NCI-H2171 treated with DMSO at 0.1 percent for 48 hours (cell line): Measurements from ENCODE around the gene EFCAB12.
A peak's percentile ranks its signal among the peaks of the same experiment; 100 is the strongest.
"Not testable (repeated sequence)": the region's sequence is repeated elsewhere in the genome, so short reads cannot be mapped to it uniquely, and the experiment has no call there.

Experiments used
- DNase-seq: peaks from one replicate; lab custom pipeline; 2025; lab: John Stamatoyannopoulos, UW

The EFCAB12 gene

GRCh38 chr3:129421236-129421883 lies 7.1 kb downstream of the EFCAB12 start:
- no peak for DNase-seq

GRCh38 chr3:129419476-129419875 lies 9.0 kb downstream of the EFCAB12 start:
- DNase-seq, result no peak

DNA sequence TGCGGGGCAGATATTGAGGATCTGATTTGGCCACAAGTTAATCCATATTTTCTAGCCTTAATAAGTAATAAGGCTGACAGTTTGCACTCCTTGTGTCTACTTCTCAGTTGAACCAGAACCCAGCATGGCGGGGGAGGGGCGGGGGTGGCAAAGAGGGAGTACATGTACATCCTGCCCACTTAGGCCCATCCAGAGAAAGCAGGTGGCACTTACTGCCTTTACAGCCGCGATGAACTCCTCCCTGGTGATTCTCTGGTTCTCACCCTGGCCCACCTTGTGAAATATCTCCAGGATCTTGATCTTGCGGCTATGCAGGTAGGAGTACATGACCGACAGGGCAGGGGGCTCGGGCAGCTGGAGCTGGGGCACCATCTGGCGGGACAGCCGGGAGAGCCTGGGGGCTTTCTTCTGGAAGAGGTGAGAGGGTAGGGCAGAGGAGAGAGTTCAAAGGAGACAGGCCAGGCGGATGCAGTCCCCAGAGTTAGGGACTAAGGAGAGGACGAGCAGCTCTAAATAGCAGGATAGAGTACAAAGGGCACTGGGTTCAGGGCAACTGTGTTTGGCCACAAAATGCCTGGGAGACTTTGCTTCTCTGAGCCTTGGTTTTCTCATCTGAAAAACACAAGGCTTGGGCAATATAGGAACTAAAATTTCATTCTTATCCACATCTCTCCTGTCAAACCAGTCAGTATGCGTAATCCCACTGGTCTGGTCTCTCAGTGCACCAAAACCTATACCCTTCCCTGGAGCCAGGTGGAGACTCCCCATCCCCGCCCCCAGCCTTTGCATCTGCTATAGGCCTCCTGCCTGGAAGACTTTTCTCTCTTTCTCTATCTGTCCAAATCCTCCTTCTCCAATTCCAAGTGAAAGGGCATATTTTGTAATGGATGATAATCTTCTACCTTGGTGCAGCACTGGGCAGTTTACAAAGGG lies 10.1 kb downstream of the EFCAB12 start:
- DNase-seq, result no peak

- no peak for DNase-seq
Observed at GRCh38 chr3:129417326-129417725, 11.1 kb downstream of the EFCAB12 start.

- DNase-seq, result no peak
Observed at GRCh38 chr3:129416415-129416814, 12.0 kb downstream of the EFCAB12 start.

DNA sequence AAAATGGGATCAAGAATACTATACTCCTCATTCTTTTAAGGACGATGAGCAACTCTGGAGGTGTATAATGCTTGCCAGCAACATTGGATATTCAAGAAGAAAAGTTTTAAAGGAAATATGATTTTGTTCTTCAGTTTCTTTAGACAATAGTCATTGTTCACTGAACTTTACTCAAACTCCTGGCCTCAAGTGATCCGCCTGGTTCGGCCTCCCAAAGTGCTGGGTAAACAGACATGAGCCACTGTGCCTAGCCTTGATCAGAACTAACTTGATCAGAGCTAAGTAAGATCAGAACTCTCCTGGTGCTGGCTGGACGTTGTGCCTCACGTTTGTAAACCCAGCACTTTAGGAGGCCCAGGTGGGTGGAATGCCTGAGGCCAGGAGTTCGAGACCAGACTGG lies 12.6 kb downstream of the EFCAB12 start:
- DNase-seq, result no peak

DNA sequence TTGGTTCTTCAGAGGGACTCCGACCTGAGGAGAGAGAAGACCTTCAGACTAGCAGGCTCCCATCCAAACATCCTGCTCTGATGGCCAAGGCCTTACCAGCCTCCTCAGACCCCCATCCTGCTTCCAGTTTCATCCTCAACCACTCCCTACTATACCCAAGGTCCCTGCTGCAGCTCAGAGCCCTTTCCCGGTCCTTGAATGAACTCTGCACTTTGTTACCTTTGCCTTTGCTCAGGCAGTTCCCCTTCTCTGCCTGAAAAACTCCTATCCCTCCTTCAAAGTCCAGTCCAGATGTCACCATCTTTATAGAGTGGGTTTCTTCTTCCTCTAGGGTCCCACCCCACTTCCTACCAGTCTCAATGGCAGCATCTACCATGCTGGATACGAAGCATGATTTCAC lies 13.1 kb downstream of the EFCAB12 start:
- no peak for DNase-seq

DNA sequence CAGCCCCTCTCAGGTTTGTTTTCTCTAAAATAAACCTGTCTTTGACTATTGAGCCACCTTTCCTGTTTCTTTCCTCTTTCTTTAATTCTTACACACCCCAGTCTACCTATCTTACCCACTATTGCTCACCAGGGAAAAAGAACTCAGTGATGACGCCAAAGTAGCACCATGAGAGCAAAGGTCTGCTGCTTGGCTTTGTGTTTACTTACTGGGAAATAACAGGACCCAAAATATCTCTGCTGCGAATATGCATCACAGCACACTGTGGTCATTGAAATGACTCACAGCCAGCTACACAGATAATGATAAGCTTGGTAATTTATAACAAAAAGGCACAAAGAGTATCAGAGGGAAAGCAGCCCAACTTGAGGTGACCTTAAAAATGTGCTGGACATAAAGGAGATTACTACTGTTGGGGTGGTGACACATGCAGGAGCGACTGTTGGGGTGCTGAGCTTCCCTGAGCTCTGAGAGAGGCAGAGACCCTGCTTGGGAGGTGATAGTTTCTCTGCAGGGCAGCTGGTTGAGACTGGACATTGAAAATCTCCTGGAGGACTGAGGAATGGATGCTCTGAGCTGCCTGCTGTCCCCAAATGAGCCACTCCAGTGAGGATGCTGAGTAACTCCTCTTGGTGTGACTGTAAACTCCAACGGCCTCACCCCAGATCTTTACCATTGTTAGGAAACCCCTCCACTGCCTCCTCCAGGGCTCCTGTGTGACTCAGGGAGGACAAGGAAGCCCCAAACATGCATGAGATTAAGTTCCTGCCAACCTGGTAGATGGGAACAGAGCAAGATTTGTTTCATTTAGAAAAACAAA lies 14.5 kb downstream of the EFCAB12 start:
- DNase-seq, result no peak

DNA sequence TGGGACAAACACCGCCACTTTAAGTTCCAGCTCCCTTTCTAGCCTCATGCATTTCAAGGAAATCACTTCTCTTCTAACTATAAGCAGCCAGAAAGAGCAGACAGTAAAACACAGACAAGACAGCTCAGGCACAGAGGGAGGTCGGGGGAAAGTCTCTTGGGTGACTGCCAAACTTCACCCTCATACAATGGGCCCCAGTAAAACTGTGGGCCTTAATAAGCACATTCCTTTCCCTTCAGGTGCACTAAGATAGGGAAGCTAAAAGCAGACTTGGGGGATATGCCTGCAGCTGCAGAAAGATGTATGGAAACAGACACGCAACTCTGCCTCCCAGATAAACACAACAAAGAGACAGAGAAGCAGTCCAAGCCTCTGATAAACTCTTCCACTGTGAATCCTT lies 15.2 kb downstream of the EFCAB12 start:
- DNase-seq, result not testable (repeated sequence)

GRCh38 chr3:129412542-129413198 lies 15.8 kb downstream of the EFCAB12 start:
- DNase-seq, result no peak

DNA sequence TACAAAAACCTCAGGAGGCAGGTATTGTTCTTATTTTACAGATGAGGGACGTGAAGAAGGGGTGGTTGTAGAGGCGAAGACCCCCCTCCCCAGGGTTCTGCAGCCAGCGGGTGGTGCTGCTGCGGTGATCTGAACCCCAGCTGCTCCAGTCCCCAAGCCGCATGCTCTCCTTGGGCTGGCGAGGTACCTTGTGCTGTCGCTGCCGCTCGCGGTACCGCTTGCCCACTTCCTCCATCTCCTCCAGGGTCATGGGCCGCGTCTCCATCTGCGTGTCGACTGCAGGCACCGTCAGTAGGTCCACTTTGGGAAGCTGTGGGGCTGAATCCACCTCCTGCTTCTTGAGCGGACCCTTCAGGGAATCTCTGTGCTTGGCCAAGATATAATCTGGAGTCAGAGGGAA lies 17.5 kb downstream of the EFCAB12 start:
- DNase-seq, result no peak

DNA sequence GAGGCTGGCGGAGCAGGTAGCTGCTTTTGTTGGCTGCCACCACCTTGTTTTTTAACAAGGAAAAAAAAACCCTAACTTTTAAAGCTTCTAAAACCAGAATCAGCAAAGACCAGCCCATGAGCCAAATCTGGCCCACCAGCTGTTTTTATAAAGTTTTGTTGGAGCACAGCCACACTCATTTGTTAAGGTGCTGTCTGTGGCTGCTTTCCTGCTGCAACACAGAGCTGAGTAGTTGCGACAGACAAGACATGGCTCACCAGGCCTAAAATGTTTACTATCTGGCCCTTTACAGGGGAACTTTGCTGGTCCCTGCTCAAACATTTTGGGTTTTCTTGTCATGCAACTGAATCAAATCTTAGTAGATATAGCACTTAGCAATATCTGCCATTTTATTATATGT lies 18.9 kb downstream of the EFCAB12 start:
- DNase-seq, result no peak

GRCh38 chr3:129404610-129405009 lies 23.8 kb downstream of the EFCAB12 start:
- DNase-seq, result no peak

- no peak for DNase-seq
Observed at GRCh38 chr3:129404130-129404529, 24.3 kb downstream of the EFCAB12 start.

DNA sequence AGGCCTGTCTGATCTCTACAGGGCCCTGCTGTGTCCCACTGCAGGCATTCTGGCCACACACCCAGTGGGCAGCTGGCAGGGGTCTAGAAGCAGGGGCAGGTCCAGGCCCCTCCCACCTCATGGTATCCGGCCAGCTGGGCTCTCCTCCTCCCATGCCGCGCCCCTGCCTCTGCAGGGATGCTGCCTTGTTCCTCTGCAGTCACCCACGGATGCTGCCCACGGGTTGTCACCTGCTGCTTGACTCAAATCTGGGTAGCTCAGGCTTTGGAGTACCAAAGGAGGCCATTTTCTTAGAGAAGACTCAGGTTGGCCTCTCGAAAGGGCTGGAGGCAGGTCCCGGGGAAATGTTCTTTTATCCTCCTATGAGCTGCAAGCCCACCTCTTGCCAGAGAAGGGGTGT lies 25.0 kb downstream of the EFCAB12 start:
- no peak for DNase-seq

DNA sequence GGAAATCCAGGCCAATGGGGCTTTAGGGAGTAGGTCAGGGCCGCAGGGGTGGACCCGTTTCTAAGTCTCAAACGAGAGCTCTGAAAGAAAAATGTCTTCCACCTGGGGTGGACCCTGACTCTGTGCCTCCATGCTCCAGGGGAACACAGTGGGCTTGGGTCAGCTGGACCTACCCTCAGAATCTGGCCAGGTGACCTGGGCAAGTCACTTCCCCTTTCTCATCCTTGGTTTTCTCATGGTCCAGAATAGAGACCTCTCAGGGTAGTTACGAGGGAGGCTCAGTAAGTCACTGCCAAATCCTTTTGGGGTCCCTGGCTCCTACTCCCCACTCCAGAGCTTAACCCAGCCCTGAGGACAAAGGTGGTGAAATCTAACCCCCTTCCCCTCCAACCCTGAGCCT lies 25.8 kb downstream of the EFCAB12 start:
- no peak for DNase-seq

- no peak for DNase-seq
Observed at GRCh38 chr3:129402210-129402609, 26.2 kb downstream of the EFCAB12 start.

GRCh38 chr3:129399895-129400357 lies 28.5 kb downstream of the EFCAB12 start:
- no peak for DNase-seq

DNA sequence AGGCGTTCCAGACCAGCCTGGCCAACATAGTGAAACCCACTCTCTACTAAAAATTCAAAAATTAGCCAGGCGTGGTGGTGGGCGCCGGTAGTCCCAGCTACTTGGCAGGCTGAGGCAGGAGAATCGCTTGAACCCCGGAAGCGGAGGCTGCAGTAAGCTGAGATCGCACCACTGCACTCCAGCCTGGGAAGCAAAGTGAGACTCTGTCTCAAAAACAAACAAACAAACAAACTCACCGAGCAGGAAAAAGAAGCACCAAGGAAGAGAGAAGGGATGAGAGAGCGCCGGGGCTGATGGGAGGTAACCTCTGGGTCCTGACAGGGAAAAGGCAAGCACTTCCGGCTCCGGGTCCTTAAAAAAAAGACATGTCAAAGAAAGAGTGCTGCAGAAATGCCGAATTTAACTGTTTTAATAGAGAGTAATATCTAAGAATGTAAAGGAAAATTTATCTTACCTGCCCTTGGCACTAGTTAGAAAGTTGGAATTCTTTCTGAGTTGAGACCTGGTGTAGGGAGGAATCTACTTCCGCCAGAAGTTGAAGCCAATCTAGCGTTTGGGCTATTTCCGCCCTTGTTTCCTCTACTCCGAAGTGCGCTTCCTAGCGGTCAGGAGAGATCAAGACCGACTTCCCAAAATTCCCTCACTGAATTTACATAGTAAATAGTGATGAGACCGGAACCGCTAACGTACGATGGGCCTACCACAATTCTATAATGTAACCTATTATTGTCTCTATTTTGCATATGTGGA lies 29.1 kb downstream of the EFCAB12 start:
- DNase-seq, result peak; percentile 98

GRCh38 chr3:129398803-129399144 lies 29.7 kb downstream of the EFCAB12 start:
- DNase-seq, result peak; percentile 41
